OCI-LY3 (cell line): ENCODE data around the gene SFXN4.

Source experiments
- EZH2phosphoT487 ChIP-seq: fragments of 200-600 bp; shearing (Covaris generic); IDR thresholded peaks from 2 replicates; pipeline ENCODE4 v1.6.1; 2018; ENCODE audit warnings: antibody characterized with exemption, mixed run types, low read depth
- TF ChIP-seq, protein P1 (sequence below): fragments of 200-600, 300-600 bp; sonication (generic); IDR thresholded peaks from 2 replicates; pipeline ENCODE4 v1.5.1; 2014; ENCODE audit warnings: antibody characterized with exemption, low read length, low read depth

DNA sequence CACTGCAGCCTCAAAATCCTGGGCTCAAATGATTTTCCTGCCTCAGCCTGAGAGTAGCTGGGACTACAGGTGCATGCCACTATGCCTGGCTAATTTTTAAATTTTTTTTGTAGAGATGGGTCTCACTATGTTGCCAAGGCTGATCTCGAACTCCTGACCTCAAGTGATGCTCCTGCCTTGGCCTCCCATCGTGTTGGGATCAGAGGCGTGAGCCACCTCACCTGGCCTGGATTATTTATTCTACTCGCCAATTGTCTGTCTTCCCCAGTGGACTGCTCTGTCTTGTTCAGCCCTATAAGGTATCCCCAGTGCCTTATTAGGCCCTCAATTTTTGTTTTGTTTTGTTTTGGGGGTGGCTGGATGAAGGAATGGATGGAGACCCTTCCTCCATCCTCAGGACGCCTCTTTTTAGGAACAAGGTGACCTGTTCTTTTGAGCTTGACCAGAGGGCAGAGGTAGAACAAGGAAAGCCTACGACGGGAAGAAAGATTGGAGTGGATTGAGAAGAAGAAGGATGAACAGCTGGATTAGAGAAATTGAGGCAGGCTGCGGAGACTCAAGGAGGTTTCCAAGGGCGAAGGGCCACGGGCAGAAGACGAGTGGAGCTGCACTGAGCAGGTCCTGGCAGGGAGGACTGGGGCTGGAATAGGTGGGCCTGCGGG, 62.1 kb downstream of the SFXN4 start:
- TF ChIP-seq EZH2phosphoT487 = no peak
- TF ChIP-seq, protein P1, sequence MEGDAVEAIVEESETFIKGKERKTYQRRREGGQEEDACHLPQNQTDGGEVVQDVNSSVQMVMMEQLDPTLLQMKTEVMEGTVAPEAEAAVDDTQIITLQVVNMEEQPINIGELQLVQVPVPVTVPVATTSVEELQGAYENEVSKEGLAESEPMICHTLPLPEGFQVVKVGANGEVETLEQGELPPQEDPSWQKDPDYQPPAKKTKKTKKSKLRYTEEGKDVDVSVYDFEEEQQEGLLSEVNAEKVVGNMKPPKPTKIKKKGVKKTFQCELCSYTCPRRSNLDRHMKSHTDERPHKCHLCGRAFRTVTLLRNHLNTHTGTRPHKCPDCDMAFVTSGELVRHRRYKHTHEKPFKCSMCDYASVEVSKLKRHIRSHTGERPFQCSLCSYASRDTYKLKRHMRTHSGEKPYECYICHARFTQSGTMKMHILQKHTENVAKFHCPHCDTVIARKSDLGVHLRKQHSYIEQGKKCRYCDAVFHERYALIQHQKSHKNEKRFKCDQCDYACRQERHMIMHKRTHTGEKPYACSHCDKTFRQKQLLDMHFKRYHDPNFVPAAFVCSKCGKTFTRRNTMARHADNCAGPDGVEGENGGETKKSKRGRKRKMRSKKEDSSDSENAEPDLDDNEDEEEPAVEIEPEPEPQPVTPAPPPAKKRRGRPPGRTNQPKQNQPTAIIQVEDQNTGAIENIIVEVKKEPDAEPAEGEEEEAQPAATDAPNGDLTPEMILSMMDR = no peak
